NCI-H510A treated with DMSO at 0.1 percent for 48 hours (cell line): Measurements from ENCODE around the gene KRTAP5-1.

Source experiments
- DNase-seq: peaks from one replicate; lab custom pipeline; 2025; lab: John Stamatoyannopoulos, UW

KRTAP5-1 gene

GRCh38 chr11:1572197-1573076, 12.6 kb downstream of the KRTAP5-1 start, which contains the start of gene DUSP8:
DUSP8 (minus strand) TSS chr11:1572271; CDS start chr11:1565826, 6,445 bp downstream.
- peak; percentile 75 for DNase-seq

- DNase-seq = no peak
These were observed 13.3 kb downstream of the KRTAP5-1 start for GRCh38 chr11:1571760-1572196.

GRCh38 chr11:1570896-1571759, 14.0 kb downstream of the KRTAP5-1 start:
- DNase-seq = peak; percentile 3

- DNase-seq = no peak
These were observed 14.6 kb downstream of the KRTAP5-1 start for GRCh38 chr11:1570531-1570895.

- no peak for DNase-seq
These were observed 15.1 kb downstream of the KRTAP5-1 start for GRCh38 chr11:1570001-1570453.

GRCh38 chr11:1569251-1569780, 15.8 kb downstream of the KRTAP5-1 start:
- DNase-seq = no peak

- no peak for DNase-seq
These were observed 16.6 kb downstream of the KRTAP5-1 start for GRCh38 chr11:1568441-1568911.

- DNase-seq = no peak
These were observed 17.4 kb downstream of the KRTAP5-1 start for GRCh38 chr11:1567721-1568100.

- no peak for DNase-seq
These were observed 17.9 kb downstream of the KRTAP5-1 start for GRCh38 chr11:1567052-1567720.

- DNase-seq = no peak
These were observed 18.6 kb downstream of the KRTAP5-1 start for GRCh38 chr11:1566381-1567051.

GRCh38 chr11:1565904-1566247, 19.2 kb downstream of the KRTAP5-1 start:
- DNase-seq = no peak

- DNase-seq = no peak
These were observed 19.7 kb downstream of the KRTAP5-1 start for GRCh38 chr11:1565173-1565903.

- DNase-seq = peak; percentile 42
These were observed 20.4 kb downstream of the KRTAP5-1 start for GRCh38 chr11:1564535-1565172.

GRCh38 chr11:1563697-1564534, 21.2 kb downstream of the KRTAP5-1 start:
- no peak for DNase-seq

GRCh38 chr11:1563149-1563638, 21.9 kb downstream of the KRTAP5-1 start:
- no peak for DNase-seq

- no peak for DNase-seq
These were observed 22.5 kb downstream of the KRTAP5-1 start for GRCh38 chr11:1562469-1563148.

- no peak for DNase-seq
These were observed 23.1 kb downstream of the KRTAP5-1 start for GRCh38 chr11:1561955-1562354.

- no peak for DNase-seq
These were observed 23.8 kb downstream of the KRTAP5-1 start for GRCh38 chr11:1561266-1561665.
